Activated naive CD4-positive, alpha-beta T cell treated with Interleukin-2 at 50 U/mL for 16 hours (primary cell): Measurements from ENCODE around the gene MUCL3.
"Not testable (repeated sequence)": the region's sequence is repeated elsewhere in the genome, so short reads cannot be mapped to it uniquely, and the experiment has no call there.

Experiments
- DNase-seq: peaks from one replicate; pipeline ENCODE4 v3.0.0-alpha.2; 2020

The MUCL3 gene

DNA sequence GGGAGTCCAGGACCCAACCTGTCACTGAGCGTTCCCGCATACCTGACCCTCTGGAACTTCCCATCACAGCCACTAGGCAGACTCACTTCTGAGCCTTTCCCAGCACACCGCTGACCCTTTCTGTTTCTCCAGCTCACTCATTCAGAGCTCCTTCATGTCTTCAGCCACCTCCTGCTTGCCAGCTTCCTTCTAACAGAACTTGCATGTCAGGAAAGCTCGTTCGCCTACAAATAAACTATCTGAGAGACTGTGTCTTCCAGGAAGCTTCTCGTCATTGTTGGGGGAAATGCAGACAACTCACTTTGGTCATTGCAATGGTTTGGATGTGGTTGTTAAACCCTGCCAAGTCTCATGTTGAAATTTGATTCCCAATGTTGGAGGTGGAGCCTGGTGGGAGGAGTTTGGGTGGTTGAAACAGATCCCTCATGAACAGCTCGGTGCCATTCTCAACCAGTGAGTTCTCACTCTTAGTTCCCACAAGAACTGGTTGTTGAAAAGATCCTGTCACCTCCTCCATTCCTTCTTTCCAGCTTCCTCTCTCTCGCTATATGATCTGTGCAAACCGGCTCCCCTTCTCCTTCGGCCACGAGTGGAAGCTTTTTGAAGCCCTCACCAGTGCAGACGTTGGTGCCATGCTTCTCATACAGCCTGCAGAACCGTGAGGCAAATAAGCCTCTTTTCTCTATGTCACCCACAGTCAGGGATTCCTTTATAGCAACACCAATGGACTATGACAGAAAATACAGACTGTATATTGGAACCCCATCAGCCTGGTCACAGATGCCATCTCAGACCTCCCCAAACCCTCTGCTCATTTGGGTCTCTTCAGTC is 41.4 kb downstream of the MUCL3 start:
- DNase-seq: no peak

DNA sequence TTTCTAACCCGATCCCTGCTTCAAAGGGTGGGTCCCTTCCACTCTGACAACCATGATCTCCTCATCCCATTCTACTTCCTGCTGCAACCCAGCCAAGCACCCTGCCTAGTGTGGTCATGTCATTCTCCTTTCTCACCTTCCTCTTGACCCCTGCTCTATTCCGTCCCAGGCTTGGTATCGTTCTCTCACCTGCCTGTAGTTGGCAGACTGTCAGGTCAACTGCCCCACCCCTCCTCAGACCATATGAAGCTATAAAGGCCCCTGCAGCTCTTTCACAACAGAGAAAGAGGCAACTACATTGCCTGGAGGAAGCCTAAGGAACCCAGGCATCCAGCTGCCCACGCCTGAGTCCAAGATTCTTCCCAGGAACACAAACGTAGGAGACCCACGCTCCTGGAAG is 42.7 kb downstream of the MUCL3 start, which contains the start of gene MUC21:
Gene MUC21 (plus strand): TSS at position 280 of the 400 bp plus-strand sequence. CDS start 241 bp downstream, outside the sequence.
- no peak for DNase-seq

DNA sequence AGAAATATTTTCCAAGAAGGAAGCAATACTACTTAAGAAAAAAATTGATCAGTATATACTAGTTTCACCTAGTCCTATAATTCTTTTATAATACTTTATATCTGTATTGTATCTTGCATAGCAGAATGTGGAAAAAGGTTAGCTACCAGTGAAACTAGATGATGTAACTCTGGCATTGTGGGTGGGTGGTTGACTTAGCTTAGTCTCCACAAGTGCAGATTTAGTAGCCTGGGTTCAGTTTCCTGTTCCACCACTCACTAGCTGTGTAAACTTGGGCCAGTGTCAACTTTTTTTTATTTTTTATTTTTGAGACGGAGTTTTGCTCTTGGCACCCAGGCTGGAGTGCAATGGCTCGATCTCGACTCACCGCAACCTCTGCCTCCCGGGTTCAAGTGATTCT is 44.7 kb downstream of the MUCL3 start:
- no peak for DNase-seq

DNA sequence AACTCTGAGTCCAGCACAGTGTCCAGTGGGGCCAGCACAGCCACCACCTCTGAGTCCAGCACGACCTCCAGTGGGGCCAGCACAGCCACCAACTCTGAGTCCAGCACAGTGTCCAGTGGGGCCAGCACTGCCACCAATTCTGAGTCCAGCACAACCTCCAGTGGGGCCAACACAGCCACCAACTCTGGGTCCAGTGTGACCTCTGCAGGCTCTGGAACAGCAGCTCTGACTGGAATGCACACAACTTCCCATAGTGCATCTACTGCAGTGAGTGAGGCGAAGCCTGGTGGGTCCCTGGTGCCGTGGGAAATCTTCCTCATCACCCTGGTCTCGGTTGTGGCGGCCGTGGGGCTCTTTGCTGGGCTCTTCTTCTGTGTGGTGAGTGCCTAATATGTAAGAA is 46.5 kb downstream of the MUCL3 start:
- DNase-seq: no peak

DNA sequence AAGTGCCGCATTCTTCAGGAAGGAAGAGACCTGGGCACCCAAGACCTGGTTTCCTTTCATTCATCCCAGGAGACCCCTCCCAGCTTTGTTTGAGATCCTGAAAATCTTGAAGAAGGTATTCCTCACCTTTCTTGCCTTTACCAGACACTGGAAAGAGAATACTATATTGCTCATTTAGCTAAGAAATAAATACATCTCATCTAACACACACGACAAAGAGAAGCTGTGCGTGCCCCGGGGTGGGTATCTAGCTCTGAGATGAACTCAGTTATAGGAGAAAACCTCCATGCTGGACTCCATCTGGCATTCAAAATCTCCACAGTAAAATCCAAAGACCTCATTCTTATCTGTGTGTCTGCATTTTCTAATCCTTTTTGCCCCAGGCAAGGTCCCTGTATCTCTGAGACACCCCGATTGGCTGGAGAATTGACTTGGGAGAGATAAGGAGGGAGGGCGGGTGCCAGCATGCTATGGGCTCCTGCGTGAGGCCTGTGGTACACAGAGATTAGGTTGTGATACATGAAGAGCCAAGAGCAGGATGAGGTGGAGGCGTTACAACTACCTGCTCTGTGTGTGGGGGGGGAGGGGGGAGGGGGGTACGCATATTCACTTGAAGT is 47.5 kb downstream of the MUCL3 start:
- DNase-seq: no peak

DNA sequence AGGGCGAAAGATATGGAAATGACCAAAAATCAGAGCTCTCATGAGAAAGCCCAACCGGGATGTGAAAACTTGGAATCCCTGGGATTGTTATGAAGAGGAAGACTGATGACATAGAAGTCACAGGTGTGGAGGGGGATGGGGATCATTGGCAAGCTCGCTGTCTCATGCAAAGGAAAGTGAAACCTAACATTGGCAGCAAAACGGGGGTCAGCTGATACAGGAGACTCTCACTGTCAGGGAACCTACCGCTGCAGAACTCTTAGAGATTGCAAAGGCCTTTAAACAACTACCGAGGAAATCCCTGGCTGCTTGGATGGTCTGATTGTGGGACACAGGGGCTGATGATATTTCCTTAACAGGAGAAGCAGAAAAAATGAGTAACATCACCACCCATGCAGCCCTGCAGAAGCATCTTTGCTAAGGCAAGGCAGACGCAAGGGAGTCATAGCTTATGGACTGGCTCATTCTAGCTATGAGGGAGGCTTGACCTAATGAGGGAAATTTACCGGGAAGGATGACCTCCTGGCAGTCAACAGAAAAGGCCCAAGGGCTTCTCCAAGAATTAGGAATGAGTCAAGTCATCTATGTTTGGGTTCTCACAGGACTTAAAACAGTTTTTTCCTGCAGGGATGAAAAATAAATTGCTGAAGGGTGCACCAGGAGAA is 49.8 kb downstream of the MUCL3 start:
- no peak for DNase-seq

DNA sequence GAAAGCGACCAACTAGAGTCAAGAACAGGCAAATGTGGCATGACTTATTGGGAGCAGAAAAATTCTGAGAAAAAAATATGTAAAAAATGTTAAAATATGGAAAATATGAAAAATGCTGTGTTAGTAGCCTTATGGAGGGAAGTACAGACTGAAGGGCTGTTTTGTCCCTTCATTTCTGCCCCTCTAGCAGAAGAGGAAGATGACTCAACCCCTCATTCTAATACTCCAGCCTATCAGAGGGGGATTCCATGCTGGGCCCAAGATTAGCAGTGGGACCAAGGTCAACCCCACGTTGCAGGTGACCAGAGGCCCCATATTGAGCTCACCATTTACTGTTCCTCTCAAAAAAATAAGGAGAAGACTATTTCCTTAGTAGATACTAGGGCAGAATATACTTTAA is 51.1 kb downstream of the MUCL3 start:
- DNase-seq: no peak

DNA sequence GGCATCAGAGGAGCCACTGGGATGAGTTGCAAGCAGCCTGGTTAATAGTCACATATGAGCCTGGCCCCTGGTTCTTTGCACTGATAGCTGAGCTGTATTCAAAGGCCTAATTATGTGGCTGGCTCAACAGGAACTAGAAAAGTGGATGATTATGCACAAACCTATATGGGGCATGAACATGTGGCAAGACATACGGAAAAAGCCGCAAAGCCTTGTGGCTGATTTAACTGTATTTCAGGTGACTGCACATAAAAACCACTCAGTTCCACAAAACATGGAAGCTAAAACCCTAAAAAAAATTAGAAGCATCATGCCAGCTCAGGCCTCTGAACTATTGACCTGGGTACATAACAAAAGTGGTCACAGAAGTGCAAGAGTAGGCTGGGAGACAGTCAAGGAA is 56.5 kb downstream of the MUCL3 start:
- no peak for DNase-seq

DNA sequence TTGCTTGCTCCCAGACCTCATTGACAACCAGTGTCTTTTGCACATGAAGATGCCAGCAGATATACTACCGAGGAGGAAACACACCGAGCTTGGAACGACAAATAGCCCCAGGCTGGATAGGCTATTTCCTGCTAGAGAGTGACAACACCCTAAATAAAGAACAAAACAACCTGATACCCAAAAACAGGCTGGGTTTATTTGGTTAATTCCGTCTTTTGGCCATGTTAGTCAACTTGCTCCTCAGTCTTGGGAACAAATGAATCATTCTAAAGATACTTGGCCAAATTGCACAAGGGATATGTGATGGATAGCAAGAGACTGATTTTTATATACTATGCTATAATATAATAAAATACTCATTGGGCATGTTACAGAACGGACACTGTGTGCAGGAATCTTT is 58.0 kb downstream of the MUCL3 start:
- DNase-seq: no peak

DNA sequence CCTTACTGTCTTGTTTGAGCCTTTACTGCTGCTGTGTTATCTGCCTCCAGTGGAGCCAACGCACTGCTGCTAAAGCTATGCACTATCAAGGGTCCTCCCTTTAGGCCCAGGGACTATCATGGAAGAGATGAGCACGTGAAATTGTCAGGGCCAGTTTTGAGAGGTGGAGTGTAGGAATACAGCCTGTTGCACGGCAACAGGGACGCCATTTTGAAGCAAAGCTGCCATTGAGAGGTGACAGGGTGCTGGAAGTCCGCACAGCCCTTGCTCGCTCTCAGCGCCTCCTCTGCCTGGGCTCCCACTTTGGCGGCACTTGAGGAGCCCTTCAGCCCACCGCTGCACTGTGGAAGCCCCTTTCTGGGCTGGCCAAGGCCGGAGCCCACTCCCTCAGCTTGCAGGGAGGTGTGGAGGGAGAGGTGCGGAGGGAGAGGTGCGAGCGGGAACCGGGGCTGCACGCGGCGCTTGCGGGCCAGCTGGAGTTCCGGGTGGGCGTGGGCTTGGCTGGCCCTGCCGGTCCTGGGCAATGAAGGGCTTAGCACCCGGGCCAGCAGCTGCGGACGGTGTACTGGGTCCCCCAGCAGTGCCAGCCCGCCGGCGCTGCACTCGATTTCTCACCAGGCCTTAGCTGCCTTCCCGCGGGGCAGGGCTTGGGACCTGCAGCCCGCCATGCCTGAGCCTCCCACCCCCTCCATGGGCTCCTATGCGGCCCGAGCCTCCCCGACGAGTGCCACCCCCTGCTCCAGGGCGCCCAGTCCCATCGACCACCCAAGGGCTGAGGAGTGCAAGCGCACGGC is 59.5 kb downstream of the MUCL3 start:
- DNase-seq: not testable (repeated sequence)

DNA sequence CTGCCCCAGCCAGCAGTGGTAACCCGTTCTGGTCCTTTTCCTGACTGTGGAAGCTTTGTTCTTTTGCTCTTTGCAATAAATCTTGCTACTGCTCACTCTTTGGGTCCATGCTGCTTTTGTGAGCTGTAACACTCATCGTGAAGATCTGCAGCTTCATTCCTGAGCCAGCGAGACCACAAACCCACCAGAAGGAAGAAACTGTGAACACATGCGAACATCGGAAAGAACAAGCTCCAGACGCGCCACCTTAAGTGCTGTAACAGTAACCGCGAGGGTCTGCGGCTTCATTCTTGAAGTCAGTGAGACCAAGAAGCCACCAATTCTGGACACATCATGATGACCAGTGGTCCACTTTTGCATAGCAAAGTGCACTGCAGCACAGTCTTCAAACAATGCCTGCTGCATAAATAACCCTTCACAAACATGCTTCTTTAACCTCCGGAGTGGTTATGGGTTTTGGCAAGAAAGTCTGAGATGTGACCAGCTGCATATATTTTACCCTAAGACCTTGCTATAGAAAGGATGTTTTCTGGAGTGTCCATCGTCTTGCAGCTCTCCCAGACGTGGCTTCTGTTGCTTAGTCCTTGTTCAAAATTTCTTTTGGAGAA is 60.6 kb downstream of the MUCL3 start:
- DNase-seq: no peak

DNA sequence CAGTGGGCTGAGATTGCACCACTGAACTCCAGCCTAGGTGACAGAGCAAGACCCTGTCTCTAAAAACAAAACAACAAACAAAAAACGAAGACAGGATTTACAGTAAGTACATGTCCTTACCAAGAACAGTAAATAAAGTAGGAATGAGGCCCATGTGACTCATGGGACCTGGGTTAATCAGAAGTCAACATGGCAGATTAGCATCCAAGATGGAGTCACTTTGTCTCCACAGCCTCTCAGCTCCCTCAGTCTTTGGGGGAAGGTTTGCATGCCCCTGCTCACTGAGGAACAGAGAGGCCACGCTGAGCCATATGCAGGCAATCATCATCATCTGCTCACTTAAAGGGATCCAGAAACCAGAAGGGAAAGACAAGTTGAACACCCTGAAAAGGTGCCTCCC is 61.7 kb downstream of the MUCL3 start:
- no peak for DNase-seq
